GM18517 (cell line): ENCODE data around the gene GADD45GIP1.
"Not testable (repeated sequence)": the region's sequence is repeated elsewhere in the genome, so short reads cannot be mapped to it uniquely, and the experiment has no call there.

Experiments
- ATAC-seq: cut with Tn5 transposase; IDR thresholded peaks from one replicate; pipeline ENCODE4 v1.9.1; 2021; ENCODE audit warnings: mild to moderate bottlenecking, moderate library complexity; ENCODE audit not compliant: unreplicated experiment

Gene GADD45GIP1

DNA sequence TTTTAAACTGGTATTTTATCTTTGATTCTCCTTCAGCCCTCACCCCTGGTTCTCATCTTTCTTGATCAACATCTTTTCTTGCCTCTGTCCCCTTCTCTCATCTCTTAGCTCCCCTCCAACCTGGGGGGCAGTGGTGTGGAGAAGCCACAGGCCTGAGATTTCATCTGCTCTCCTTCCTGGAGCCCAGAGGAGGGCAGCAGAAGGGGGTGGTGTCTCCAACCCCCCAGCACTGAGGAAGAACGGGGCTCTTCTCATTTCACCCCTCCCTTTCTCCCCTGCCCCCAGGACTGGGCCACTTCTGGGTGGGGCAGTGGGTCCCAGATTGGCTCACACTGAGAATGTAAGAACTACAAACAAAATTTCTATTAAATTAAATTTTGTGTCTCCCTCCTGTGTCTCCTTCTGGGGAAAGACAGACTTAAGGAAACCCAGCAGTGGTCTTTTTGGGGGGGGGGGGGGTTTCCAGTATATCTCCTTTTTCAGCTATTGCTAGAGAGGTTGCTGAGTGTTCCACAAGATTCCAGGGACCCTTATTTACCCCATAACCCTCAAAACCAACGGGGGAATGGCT is 12.8 kb downstream of the GADD45GIP1 start:
- no peak for ATAC-seq

DNA sequence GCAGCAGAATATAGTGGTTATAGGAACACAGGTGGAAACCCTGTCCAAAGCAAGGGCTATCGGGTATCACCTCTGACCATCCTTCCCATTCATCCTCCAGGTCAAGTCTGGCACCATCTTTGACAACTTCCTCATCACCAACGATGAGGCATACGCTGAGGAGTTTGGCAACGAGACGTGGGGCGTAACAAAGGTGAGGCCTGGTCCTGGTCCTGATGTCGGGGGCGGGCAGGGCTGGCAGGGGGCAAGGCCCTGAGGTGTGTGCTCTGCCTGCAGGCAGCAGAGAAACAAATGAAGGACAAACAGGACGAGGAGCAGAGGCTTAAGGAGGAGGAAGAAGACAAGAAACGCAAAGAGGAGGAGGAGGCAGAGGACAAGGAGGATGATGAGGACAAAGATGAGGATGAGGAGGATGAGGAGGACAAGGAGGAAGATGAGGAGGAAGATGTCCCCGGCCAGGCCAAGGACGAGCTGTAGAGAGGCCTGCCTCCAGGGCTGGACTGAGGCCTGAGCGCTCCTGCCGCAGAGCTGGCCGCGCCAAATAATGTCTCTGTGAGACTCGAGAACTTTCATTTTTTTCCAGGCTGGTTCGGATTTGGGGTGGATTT is 13.5 kb downstream of the GADD45GIP1 start:
- no peak for ATAC-seq

DNA sequence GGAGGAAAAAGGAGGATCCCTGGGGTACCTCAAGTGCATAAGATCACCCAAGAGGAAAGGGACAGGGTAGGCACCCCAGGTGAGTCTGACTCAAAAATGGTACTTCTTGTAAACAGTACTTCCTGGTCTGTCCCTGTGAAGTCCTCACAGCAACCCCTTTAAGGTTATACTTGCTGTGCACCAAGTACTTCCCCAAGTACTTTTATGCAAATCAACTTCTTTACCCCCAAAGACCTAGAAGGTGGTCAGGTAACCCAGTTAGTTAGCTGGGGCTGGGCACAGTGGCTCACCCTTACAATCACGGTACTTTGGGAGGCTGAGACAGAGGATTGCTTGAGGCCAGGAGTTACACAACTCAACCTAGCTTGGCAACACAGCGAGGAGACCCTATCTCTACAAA is 16.1 kb downstream of the GADD45GIP1 start:
- no peak for ATAC-seq

DNA sequence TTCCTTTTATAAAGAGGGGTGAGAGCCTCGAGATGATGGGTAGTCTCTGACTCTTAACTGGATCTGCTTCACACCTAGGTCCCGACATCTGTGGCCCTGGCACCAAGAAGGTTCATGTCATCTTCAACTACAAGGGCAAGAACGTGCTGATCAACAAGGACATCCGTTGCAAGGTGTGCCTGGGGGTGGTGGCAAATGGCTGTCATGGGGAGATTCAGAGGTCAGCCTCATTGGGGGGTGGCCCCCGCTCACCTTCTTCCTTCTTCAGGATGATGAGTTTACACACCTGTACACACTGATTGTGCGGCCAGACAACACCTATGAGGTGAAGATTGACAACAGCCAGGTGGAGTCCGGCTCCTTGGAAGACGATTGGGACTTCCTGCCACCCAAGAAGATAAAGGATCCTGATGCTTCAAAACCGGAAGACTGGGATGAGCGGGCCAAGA is 17.0 kb downstream of the GADD45GIP1 start:
- ATAC-seq, result no peak

DNA sequence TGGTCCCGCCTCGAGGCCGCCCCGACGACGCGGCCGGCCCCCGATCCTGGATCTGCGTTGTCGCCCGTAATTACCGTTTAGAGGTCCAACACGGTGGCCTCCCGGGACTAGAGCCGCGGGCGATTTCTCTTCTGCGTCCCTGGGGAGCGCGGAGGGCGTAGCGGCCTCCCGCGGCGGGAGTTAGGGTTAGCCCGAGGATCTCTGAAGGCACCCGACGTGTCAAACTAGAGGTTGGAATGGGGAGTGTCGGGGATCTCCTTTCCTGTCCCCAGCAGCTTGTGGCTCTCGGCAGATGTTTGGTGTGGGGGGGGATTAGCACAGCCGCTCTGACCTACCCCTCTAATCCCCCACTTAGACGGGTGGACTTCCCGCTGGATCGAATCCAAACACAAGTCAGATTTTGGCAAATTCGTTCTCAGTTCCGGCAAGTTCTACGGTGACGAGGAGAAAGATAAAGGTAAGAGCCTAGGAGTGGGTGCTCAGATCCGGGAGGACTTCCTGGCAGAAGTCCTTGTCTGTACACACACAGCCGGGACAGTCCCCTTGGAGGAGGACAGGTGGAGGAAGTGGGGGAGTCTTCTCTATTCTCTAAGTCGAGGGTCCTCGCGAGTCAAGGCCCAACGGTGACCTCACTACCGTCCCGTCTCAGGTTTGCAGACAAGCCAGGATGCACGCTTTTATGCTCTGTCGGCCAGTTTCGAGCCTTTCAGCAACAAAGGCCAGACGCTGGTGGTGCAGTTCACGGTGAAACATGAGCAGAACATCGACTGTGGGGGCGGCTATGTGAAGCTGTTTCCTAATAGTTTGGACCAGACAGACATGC is 18.0 kb downstream of the GADD45GIP1 start:
- peak; percentile 5 for ATAC-seq

DNA sequence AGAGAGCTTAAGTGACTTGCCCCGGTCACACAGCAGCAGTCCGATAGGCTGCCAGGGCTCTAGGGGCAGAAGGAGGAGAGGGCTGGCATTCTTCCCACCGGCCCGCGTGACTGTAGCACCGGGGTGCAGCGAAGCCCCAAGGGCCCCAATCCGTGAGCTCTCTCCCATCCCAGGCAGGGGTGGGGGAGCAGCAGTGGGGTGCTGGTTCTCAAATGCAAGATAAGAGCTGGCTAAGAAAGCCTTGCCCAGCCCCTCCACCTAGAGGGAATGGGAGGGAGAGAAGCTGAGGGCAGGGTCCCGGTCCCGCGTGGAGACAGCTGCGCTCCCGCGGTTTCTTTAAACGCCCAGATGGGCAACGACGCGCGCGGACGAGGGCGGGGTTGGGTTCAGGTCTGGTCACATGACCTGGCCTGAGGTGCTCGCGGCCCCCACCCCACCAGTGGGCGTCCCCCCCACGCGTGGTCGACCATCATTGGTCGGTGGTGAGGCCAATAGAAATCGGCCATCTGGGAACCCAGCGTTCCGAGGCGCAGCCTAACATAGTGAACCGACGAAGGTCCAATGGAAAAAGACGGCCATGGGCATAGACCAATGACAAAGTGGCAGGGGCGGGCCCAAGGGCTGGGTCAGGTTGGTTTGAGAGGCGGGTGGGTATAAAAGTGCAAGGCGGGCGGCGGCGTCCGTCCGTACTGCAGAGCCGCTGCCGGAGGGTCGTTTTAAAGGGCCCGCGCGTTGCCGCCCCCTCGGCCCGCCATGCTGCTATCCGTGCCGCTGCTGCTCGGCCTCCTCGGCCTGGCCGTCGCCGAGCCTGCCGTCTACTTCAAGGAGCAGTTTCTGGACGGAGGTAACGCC is 18.9 kb downstream of the GADD45GIP1 start, which contains the start of gene CALR:
TSS of gene CALR (plus strand) at position 683 of the 852 bp plus-strand sequence. CDS start at position 754, 71 bp downstream.
- ATAC-seq, result peak; percentile 80

DNA sequence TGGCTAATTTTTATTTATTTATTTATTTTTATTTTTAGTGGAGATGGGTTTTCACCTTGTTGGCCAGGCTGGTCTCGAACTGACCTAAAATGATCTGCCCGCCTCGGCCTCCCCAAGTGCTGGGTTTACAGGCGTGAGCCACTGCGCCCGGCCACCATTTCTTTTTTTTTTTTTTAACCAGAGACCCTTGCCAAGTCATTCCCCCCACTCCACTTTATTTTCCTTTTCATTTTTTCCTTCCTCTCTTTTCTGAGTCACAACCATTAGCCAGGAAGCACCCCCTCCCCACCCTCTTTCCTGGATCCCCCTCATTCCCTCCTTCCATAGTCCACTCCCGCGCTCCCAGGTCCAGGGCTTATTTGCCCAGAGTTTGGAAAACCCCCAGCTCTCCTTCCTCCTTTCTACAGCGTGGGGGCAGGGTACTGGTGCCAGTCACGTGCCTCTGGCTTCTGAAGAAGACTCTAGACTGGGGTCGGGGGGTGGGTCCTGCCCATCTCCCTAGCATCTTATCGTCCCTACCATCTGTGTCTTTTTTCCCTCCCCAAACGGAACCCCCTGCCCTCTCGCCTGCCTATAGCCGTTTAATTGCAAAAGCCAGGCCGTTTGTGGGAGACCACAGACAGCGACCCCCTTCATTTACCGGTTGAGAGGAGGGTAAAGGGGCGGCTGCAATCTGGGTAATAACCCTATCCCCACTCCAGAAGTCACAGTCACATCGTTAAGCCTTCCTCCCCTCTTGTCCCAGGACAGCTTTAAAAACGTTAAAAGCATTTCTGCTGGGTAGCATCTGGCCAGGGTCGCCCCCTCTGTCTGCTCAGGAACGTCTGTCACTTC is 19.7 kb downstream of the GADD45GIP1 start:
- ATAC-seq, result no peak

DNA sequence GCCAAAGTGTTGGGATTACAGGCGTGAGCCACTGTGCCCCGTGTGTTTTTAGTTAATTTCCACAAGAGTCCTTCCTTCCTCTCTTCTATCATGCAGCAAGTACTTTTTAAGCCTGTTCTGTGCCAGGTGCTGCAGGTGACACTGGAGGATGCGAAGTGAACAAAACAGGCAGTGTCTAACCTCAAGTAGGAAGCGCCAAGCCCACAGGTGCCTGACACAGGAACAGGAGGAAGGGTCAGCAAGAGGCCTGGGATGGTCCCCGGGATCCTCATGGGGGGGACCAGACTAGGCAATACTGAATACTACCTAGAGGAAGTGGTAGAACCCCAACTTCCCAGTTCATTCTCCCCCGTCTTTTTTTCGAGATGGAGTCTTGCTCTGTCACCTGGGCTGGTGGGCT is 20.4 kb downstream of the GADD45GIP1 start:
- no peak for ATAC-seq

DNA sequence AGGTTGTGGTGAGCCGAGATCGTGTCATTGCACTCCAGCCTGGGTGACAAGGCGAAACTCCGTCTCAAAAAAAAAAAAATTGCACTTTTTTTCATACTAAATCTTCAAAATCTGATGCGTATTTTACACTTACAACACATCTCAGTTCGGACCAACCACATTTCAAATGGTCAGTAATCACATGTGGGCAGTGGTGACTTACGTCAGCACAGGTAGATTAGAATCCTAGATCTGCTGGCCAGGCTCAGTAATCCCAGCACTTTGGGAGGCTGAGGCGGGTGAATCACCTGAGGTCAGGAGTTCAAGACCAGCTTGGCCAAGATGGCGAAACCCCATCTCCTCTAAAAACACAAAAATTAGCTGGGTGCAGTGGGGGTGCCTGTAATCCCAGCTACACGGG is 22.0 kb downstream of the GADD45GIP1 start:
- no peak for ATAC-seq

DNA sequence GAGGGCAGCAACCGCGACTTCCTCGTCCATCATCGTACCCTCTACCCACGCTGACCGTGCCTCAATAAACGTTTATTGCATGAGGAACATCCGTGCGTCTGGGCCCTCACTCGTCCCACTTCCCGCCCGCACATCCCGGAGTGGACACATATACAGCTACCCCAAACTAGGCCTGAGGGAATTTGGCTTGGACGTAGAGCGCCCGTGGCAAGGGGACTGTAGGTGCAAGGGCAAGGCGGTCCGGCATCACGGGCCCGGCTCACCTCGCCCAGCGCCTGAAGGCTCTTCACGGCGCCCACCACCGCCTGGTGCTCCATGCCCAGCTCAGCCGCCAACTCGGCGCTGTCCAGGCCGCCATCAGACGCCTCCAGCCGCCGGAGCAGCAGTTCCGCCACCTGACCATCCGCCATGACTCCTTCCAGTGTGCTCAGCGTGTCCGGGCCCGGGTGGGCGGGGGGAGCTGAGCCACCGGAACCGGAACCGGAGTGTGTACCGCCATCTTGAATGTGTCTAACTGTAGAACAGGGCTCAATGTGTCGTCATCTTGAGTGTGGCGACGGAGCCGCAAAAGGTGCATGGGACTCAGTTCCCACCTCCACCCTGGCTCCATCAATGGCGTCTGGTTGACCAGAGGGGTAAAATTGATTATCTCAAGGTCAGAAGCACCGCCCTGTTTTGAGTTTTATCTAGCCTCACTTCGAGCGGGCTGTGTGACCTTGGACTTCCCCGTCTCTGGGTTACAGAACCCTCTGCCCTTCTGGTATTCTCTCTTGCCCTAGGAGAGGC is 23.5 kb downstream of the GADD45GIP1 start, which contains the start of gene FARSA:
TSS of gene FARSA (minus strand) at position 425 of the 786 bp plus-strand sequence. CDS start at position 410, 15 bp downstream.
- peak; percentile 46 for ATAC-seq

DNA sequence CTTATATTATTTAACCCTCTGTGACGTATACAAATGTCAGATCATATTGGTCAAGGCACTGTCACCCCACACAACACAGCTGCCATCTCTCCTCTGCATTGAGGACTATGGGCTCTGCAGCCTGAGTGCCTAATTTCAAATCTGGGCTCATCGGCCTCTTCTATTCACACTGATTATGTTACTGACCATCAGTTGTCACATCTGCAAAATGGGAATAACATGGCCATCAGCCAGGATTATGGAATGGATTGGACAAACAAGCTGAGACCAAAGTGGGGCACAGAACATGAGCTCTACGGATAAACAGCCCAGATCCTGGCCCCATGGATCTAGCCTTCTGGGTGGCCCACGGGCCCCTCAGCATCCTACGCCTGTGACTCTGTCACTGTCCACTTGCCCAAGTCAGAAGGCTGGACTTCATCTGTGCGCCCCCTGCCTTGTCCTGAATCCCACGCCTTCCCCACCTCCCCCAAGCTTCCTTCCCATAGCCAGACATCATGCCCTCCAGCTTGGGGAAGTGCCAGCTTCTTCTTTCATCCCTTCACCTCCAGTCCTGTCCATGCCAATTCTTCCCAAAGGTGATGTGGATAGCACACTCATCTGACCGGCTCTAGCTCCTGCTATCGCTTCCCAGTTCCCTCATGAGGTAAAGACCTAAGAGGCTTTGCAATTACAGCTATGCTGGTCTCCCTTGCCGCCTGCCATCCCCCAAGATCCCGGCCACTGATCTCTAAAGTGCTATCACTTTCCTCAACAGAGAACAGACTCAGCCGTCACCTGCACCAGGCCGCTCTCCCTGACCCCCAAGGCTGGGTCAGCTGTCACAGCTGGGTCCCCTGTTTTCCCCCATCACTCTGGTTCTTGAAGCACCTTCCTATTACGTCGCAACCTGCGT is 24.4 kb downstream of the GADD45GIP1 start:
- no peak for ATAC-seq

DNA sequence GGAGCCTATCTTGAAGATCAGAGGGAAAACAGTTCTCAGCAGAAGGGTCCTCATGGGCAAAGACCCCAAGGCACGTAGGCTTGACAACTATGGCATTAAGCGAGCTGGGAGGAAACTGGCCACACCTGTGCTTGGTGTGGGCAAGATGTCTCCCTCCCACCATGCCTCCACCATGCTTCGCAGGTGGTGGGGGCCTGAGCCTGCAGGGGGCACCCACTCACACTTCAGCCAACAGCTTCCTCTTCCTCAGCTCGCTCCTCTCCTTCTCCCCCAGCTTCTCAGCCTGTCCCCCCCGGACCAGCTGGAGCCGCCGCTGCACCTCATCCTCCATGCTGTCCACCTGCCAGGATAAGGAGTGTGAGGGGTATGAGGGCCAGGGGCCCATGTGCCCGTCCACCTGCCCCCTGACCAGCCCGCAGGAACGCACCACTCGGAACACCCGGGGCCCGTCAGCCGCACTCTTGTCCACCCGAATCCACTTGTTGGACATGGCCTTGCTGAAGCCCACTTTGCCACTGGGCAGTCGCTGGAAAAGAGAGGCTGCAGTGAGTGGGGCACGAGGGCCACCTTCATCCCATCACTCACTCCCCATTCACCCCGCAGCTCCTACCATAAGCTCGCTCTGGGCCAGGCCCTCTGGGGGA is 26.9 kb downstream of the GADD45GIP1 start:
- no peak for ATAC-seq

DNA sequence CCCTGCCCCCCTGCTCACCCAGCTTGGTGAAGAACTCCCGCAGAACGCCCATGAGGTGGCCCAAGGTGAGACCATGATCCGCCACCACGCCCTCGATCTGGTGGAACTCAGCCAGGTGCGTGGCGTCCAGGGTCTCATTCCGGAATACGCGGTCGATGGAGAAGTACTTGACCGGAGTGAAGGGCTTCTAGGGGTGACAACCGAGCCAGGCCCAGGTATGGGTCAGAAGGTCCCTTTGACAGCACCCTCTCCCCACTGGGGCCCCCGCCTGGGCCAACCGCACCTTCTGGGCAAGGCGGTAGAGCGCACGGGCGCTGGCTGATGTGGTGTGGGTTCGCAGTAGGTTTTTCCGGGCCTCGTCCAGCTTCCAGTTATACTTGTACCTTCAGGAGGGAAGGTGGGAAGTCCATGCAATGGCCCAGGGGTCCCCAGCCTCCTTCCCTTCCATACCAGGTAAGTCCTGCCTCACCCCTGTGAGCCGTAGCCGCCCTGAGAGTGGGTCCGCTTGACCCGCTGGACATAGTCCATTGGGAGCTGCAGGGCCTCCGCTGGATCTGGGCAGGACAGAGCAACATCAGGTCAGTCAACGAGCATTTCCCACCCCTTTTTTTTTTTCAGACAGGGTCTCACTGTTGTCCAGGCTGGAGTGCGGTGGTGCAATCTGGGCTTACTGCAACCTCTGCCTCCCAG is 32.3 kb downstream of the GADD45GIP1 start:
- no peak for ATAC-seq

DNA sequence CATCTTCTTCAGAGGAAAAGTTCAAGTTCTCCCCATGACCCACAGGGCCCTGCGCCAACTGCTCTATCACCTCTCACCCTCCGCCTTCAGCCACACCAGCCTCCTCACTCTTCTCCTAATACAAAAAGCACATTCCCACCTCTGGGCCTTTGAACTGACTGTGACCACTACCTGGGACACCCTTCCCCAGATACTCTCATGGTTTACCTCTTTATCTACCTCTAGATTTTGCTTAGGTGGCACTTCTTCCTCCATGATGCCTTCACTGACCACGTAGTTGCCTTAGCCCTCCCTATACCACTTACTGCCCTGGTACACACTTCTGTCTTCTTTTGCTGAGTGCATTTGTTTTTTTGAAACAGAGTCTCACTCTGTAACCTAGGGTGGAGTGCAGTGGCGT is 34.1 kb downstream of the GADD45GIP1 start:
- ATAC-seq, result no peak

DNA sequence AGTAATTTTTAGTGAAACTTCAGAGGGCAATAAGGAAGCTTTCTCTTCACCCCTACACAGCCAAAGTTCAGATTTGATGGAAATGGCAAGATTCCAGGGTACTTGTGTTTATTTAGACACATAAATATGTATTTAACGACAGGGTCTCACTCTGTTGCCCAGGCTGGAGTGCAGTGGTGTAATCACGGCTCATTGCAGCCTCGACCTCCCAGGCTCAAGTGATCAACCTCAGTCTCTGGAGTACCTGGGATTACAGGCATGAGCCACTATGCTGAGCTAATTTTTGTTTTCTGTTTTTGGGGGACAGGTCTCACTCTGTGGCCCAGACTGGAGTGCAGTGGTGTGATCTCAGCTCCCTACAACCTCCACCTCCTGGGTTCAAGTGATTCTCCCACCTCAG is 36.0 kb downstream of the GADD45GIP1 start:
- no peak for ATAC-seq

DNA sequence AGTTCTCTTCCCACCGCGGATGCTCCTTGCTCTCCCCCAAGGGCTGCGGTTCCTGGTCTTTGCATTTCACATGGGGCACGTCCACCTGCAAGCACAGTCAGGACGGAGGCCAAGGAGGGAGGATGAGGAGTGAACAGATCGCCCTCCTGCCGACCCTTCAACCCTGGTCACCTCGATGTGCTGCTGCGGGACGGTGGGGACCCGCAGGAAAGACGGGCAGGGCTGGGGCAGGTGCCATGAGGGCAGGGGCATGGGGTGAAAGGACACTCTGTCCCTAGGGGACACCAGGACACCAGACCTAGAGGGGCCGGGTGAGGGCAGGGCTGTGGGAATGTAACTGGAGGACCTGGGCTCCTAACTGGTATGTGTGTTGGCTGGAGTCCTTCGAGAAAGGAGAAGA is 38.8 kb downstream of the GADD45GIP1 start:
- ATAC-seq, result no peak

DNA sequence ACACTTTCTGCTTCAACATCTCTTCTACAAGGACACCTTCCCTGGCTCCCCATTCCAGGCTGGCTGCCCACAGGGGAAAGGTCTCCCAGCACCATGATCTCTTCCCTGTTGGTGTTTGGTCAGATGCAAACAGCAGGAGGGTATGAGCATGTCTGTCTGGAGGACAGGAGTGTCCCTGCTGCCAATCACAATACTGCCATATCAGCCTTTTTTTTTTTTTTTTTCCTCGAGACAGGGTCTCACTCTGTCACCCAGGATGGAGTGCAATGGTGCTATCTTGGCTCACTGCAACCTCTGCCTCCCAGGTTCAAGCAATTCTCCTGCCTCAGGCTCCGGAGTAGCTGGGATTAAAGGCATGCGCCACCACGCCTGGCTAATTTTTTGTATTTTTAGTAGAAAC is 41.2 kb downstream of the GADD45GIP1 start:
- not testable (repeated sequence) for ATAC-seq
